Measurements from ENCODE around the gene ALCAM.

DNA sequence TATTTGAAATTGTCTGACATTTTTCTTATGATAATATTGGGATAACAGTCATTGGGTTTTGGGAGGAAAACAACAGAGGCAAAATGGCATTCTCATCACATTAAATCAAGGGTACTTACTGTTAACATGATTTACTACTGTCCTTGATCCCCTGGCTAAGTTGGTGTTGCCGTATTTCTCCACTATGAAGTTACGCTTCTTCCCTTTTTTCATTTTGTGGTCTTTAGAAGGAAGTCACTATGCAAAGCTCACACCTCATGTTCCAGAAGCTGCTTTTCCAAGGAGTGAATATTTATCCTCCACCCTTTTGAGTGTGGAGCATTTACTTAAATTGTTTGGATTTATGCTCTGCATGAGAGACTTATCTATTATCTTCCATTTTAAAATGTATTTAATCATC, 63.7 kb downstream of the ALCAM start:
- TF ChIP-seq POLR2A (IDR thresholded peaks at IDR 0.05): no peak
- TF ChIP-seq, protein P1, sequence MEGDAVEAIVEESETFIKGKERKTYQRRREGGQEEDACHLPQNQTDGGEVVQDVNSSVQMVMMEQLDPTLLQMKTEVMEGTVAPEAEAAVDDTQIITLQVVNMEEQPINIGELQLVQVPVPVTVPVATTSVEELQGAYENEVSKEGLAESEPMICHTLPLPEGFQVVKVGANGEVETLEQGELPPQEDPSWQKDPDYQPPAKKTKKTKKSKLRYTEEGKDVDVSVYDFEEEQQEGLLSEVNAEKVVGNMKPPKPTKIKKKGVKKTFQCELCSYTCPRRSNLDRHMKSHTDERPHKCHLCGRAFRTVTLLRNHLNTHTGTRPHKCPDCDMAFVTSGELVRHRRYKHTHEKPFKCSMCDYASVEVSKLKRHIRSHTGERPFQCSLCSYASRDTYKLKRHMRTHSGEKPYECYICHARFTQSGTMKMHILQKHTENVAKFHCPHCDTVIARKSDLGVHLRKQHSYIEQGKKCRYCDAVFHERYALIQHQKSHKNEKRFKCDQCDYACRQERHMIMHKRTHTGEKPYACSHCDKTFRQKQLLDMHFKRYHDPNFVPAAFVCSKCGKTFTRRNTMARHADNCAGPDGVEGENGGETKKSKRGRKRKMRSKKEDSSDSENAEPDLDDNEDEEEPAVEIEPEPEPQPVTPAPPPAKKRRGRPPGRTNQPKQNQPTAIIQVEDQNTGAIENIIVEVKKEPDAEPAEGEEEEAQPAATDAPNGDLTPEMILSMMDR (IDR thresholded peaks at IDR 0.05): no peak

Data from uterus (tissue), 2 donors.